IMR-90 (cell line): ENCODE data around the gene SRRM2. TPM values are rescaled to one million over a fixed set of nuclear protein-coding genes. Genes with fewer than 3 reads are reported as not detected.

Experiments used
- ATAC-seq: fragments of 200-7000 bp; cut with Tn5 transposase; 2 replicates; pipeline ENCODE4 v1.9.1; 2020; ENCODE audit warnings: low read depth, mild to moderate bottlenecking, moderate library complexity
- BruUV-seq: library from RNA; stranded (reverse); fragments of 400-500 nt; replicated peaks from 2 replicates; lab custom pipeline; 2021; lab: Mats Ljungman, UMichigan
- CTCF ChIA-PET: fragments of 300-600 bp; formaldehyde crosslinking; extraction: SDS; loops from one replicate; lab custom pipeline; 2021; ENCODE audit warnings: antibody characterized with exemption; lab: Yijun Ruan, JAX
- POLR2A ChIA-PET: fragments of 300-600 bp; sonication (Branson Sonifier 250); formaldehyde crosslinking; loops from one replicate; lab custom pipeline; 2022; ENCODE audit warnings: antibody characterized with exemption; ENCODE audit not compliant: unreplicated experiment; lab: Charles Lee
- DNase-seq: peaks from one replicate; pipeline ENCODE4 v3.0.0; 2013
- H2AFZ ChIP-seq: replicated peaks from 2 replicates; pipeline ENCODE3; 2013; ENCODE audit warnings: low read length, mild to moderate bottlenecking; ENCODE audit not compliant: poor library complexity
- H2AK5ac ChIP-seq: 2 replicates; pipeline ENCODE4 v1.6.1; 2013; ENCODE audit warnings: low read depth, low read length, inconsistent platforms
- H2AK9ac ChIP-seq: replicated peaks from 2 replicates; pipeline ENCODE3; 2013; ENCODE audit warnings: mild to moderate bottlenecking, low read depth, low read length, moderate library complexity; ENCODE audit not compliant: poor library complexity
- H2BK120ac ChIP-seq: 2 replicates; pipeline ENCODE4 v1.6.1; 2013; ENCODE audit warnings: low read depth, low read length, inconsistent platforms
- H2BK15ac ChIP-seq: 3 replicates; pipeline ENCODE4 v1.6.1; 2013; ENCODE audit warnings: low read depth, low read length, inconsistent platforms
- H2BK20ac ChIP-seq: 2 replicates; pipeline ENCODE4 v1.6.1; 2013; ENCODE audit warnings: low read depth, mild to moderate bottlenecking, inconsistent platforms, low read length, moderate library complexity
- H2BK5ac ChIP-seq: 2 replicates; pipeline ENCODE4 v1.6.1; 2013; ENCODE audit warnings: mild to moderate bottlenecking, low read depth, low read length, inconsistent platforms; ENCODE audit not compliant: poor library complexity, severe bottlenecking
- H3K14ac ChIP-seq: replicated peaks from 2 replicates; pipeline ENCODE4 v1.6.1; 2013; ENCODE audit warnings: low read depth, low read length, inconsistent platforms
- H3K18ac ChIP-seq: 2 replicates; pipeline ENCODE4 v1.6.1; 2013; ENCODE audit warnings: low read depth, low read length, control low read depth
- H3K23ac ChIP-seq: 2 replicates; pipeline ENCODE4 v1.6.1; 2013; ENCODE audit warnings: low read depth, low read length, inconsistent platforms
- H3K27ac ChIP-seq: 2 replicates; pipeline ENCODE4 v1.5.1; 2013; ENCODE audit warnings: mild to moderate bottlenecking, control low read depth, low read length; ENCODE audit not compliant: insufficient read depth
- H3K27me3 ChIP-seq: 2 replicates; pipeline ENCODE4 v1.6.1; 2013; ENCODE audit warnings: low read length; ENCODE audit not compliant: control insufficient read depth, insufficient read depth
- H3K36me3 ChIP-seq: 2 replicates; pipeline ENCODE4 v1.6.1; 2013; ENCODE audit warnings: low read length, mixed read lengths; ENCODE audit not compliant: control insufficient read depth, insufficient read depth
- H3K4ac ChIP-seq: 2 replicates; pipeline ENCODE4 v1.6.1; 2013; ENCODE audit warnings: low read depth, low read length, inconsistent platforms
- H3K4me1 ChIP-seq: 2 replicates; pipeline ENCODE4 v1.6.1; 2013; ENCODE audit warnings: low read length, mixed read lengths; ENCODE audit not compliant: control insufficient read depth, insufficient read depth
- H3K4me2 ChIP-seq: 2 replicates; pipeline ENCODE4 v1.6.1; 2013; ENCODE audit warnings: low read depth, mild to moderate bottlenecking, control low read depth, low read length, moderate library complexity
- H3K4me3 ChIP-seq: 2 replicates; pipeline ENCODE4 v1.5.1; 2013; ENCODE audit warnings: low read depth, mild to moderate bottlenecking, control low read depth, low read length, moderate library complexity; ENCODE audit not compliant: insufficient read depth
- H3K56ac ChIP-seq: 2 replicates; pipeline ENCODE4 v1.6.1; 2013; ENCODE audit warnings: low read length, inconsistent platforms; ENCODE audit not compliant: insufficient read depth; ENCODE audit errors: extremely low read depth
- H3K79me1 ChIP-seq, 2 experiments: 2 replicates each; pipeline ENCODE4 v1.6.1; 2013; ENCODE audit warnings: low read length in 2 of 2, inconsistent platforms in 1 of 2, low read depth in 1 of 2
- H3K9ac ChIP-seq: 2 replicates; pipeline ENCODE4 v1.6.1; 2013; ENCODE audit warnings: low read depth, low read length, control low read depth
- H3K9me1 ChIP-seq: 2 replicates; pipeline ENCODE4 v1.6.1; 2013; ENCODE audit warnings: low read length, inconsistent platforms; ENCODE audit not compliant: insufficient read depth
- H3K9me3 ChIP-seq: 2 replicates; pipeline ENCODE4 v1.6.1; 2013; ENCODE audit warnings: low read length; ENCODE audit not compliant: control insufficient read depth, insufficient read depth
- H4K20me1 ChIP-seq: 2 replicates; pipeline ENCODE4 v1.6.1; 2013; ENCODE audit warnings: low read length, inconsistent platforms; ENCODE audit not compliant: insufficient read depth
- H4K5ac ChIP-seq: 2 replicates; pipeline ENCODE4 v1.6.1; 2013; ENCODE audit warnings: mild to moderate bottlenecking, low read depth, low read length, control low read depth
- H4K8ac ChIP-seq, 2 experiments: 2 replicates each; pipeline ENCODE4 v1.6.1; 2013; ENCODE audit warnings: low read depth in 2 of 2, low read length in 2 of 2, control low read depth in 1 of 2, inconsistent platforms in 1 of 2
- H4K91ac ChIP-seq: 2 replicates; pipeline ENCODE4 v1.6.1; 2013; ENCODE audit warnings: low read depth, low read length, inconsistent platforms; ENCODE audit not compliant: insufficient read depth
- MXI1 ChIP-seq: IDR thresholded peaks from 2 replicates; pipeline ENCODE4 v1.6.1; 2012; ENCODE audit warnings: low read depth, mild to moderate bottlenecking, low read length, moderate library complexity, borderline replicate concordance
- RCOR1 ChIP-seq: IDR thresholded peaks from 2 replicates; pipeline ENCODE4 v1.6.1; 2012; ENCODE audit warnings: mild to moderate bottlenecking, low read length, improper control_type of control experiment; ENCODE audit not compliant: insufficient replicate concordance
- WGBS, 2 experiments: methylation state at CpG; one replicate each; pipeline versions ENCODE4 v1.1.5 to v1.1.7; 2013; ENCODE audit warnings: missing lambda C conversion rate in 2 of 2; ENCODE audit not compliant: insufficient read length in 1 of 2; ENCODE audit errors: extremely low coverage in 2 of 2; 5-methylcytosine and 5-hydroxymethylcytosine counted together
- dilution Hi-C: fragments of 300-500 bp; cut with HindIII; formaldehyde crosslinking; loops from one replicate; pipeline ENCODE4 v1.14.3; 2018; ENCODE audit warnings: low sequenced_read_pairs; ENCODE audit not compliant: unreplicated experiment
- in situ Hi-C: fragments of 300-500 bp; cut with MboI; formaldehyde crosslinking; loops from 3 replicates; pipeline ENCODE4 v1.14.3; 2019; ENCODE audit warnings: low sequenced_read_pairs, inconsistent platforms, mixed read lengths
- intact Hi-C: fragments of 100-400 bp; cut with micrococcal nuclease; formaldehyde crosslinking; loops from 2 replicates; pipeline ENCODE4 v1.10.0; 2022
- polyA plus RNA-seq, 3 experiments: library from polyadenylated mRNA; depleted of rRNA; stranded (reverse); fragments of >200 nt; gene quantifications; 2 replicates each; pipeline ENCODE4 v1.2.3, GENCODE V29; 2012; ENCODE audit warnings: low replicate concordance in 1 of 3
- total RNA-seq: library from RNA; depleted of rRNA; stranded (reverse); fragments of >200 nt; gene quantifications from 2 replicates; pipeline ENCODE4 v1.2.3, GENCODE V29; 2012

SRRM2 gene
- total and polyA plus RNA-seq, 2 of the 4 experiments (the other 2 are of a cell fraction): 20.3 to 300 TPM

DNA sequence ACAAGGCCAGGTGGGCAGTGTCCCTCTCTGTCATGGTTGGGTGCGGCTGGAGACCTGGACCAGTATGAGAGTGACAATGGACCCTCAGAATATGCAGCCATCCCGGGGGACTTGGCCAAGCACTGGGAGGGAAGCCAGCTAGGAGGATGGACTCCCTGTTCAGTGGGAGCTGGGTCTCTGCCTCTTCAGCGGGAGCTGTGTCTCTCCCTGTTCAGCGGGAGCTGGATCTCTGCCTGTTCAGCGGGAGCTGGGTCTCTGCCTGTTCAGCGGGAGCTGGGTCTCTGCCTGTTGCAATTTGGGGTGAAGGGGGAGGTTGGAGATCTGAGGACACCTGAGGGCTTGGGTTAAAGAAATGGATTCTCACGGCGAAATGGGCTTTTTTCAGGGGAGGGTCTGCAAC lies 38.7 kb downstream of the SRRM2 start:
- Histone ChIP-seq H2BK120ac (no peak overlapping the region), H4K5ac (no peak overlapping the region), H3K56ac (no peak overlapping the region), H3K4me1 (no peaks in the 10 kb centered on the region), H2AK5ac (no peak overlapping the region), H3K14ac (no peak overlapping the region), H3K23ac (no peak overlapping the region), H3K36me3 (no peaks in the 10 kb centered on the region), H3K9me3 (no peaks in the 10 kb centered on the region), H2AK9ac (no peak overlapping the region), H4K91ac (no peak overlapping the region), H2BK15ac (no peak overlapping the region), H3K4me3 (no peak overlapping the region), H2BK20ac (no peak overlapping the region), H2BK5ac (no peak overlapping the region), H4K20me1 (no peaks in the 10 kb centered on the region), H3K9me1 (no peaks in the 10 kb centered on the region), H2AFZ (no peak overlapping the region), H4K8ac (no peak overlapping the region), H3K18ac (no peak overlapping the region), H3K27me3 (peaks cover 48% of the 10 kb centered on the region), H3K4me2 (no peak overlapping the region), H3K27ac (no peak overlapping the region), H3K9ac (no peak overlapping the region), H3K79me1 (no peaks in the 10 kb centered on the region), H3K4ac (no peak overlapping the region)
- TF ChIP-seq RCOR1 (no peak), MXI1 (no peak)
- no CpG with 5 or more reads among the region's 8 CpGs for WGBS, 2 experiments
- POLR2A ChIA-PET: no interaction called here
- intact Hi-C loops (loop anchor here (5.0 kb wide), 1 partner anchor 46 kb away; no protein-coding TSS in a partner anchor), in situ Hi-C loops (no loop called here), dilution Hi-C loops (no loop called here)
- no TSS peak for BruUV-seq
- ATAC-seq (no peak), DNase-seq (no peak)
- CTCF ChIA-PET: no interaction called here
